HEK293 (cell line): ENCODE results near the gene SP3.
A peak's percentile ranks its signal among the peaks of the same experiment; 100 is the strongest.

Source experiments
- BCL11B ChIP-seq: fragments of 450-650 bp; formaldehyde crosslinking; IDR thresholded peaks from 2 replicates; pipeline ENCODE4 v1.5.1; 2016; ENCODE audit warnings: low read depth, missing biosample characterization, missing genetic modification characterization
- HOXD13 ChIP-seq: sonication (generic); formaldehyde crosslinking; IDR thresholded peaks from 2 replicates; pipeline ENCODE4 v1.8.0; 2022; ENCODE audit warnings: missing genetic modification reagents, borderline replicate concordance
- PRDM4 ChIP-seq: fragments of 450-650 bp; formaldehyde crosslinking; IDR thresholded peaks from 2 replicates; pipeline ENCODE4 v1.5.1; 2017; ENCODE audit warnings: missing biosample characterization, missing genetic modification characterization
- REPIN1 ChIP-seq: fragments of 450-650 bp; formaldehyde crosslinking; IDR thresholded peaks from 2 replicates; pipeline ENCODE4 v1.5.1; 2017; ENCODE audit warnings: missing biosample characterization, missing genetic modification characterization, low read depth
- ZBTB10 ChIP-seq: fragments of 450-650 bp; formaldehyde crosslinking; IDR thresholded peaks from 2 replicates; pipeline ENCODE4 v1.5.1; 2016; ENCODE audit warnings: missing biosample characterization, missing genetic modification characterization
- ZFP3 ChIP-seq: fragments of 450-650 bp; formaldehyde crosslinking; IDR thresholded peaks from 2 replicates; pipeline ENCODE4 v1.5.1; 2016; ENCODE audit warnings: low read depth, missing biosample characterization, missing genetic modification characterization
- ZNF112 ChIP-seq: fragments of 450-650 bp; formaldehyde crosslinking; IDR thresholded peaks from 2 replicates; pipeline ENCODE4 v1.5.0; 2017; ENCODE audit warnings: missing biosample characterization, missing genetic modification characterization
- ZNF24 ChIP-seq: fragments of 450-650 bp; formaldehyde crosslinking; IDR thresholded peaks from 2 replicates; pipeline ENCODE4 v1.5.1; 2016; ENCODE audit warnings: missing biosample characterization, missing genetic modification characterization
- ZNF248 ChIP-seq: fragments of 450-650 bp; formaldehyde crosslinking; IDR thresholded peaks from 2 replicates; pipeline ENCODE4 v1.5.1; 2017; ENCODE audit warnings: missing biosample characterization, missing genetic modification characterization
- ZNF302 ChIP-seq: fragments of 450-650 bp; formaldehyde crosslinking; IDR thresholded peaks from 2 replicates; pipeline ENCODE4 v1.5.1; 2016; ENCODE audit warnings: missing biosample characterization, missing genetic modification characterization, low read depth
- ZNF366 ChIP-seq: fragments of 450-650 bp; formaldehyde crosslinking; conservative IDR thresholded peaks from 2 replicates; pipeline ENCODE4 v1.5.1; 2016; ENCODE audit warnings: missing biosample characterization, missing genetic modification characterization
- ZNF398 ChIP-seq: fragments of 450-650 bp; formaldehyde crosslinking; IDR thresholded peaks from 2 replicates; pipeline ENCODE4 v1.5.1; 2017; ENCODE audit warnings: missing biosample characterization, missing genetic modification characterization
- ZNF48 ChIP-seq: fragments of 450-650 bp; formaldehyde crosslinking; IDR thresholded peaks from 2 replicates; pipeline ENCODE4 v1.5.1; 2016; ENCODE audit warnings: missing biosample characterization, missing genetic modification characterization
- ZNF544 ChIP-seq: fragments of 450-650 bp; formaldehyde crosslinking; IDR thresholded peaks from 2 replicates; pipeline ENCODE4 v1.5.0; 2017; ENCODE audit warnings: missing biosample characterization, missing genetic modification characterization
- ZNF610 ChIP-seq: fragments of 450-650 bp; formaldehyde crosslinking; IDR thresholded peaks from 2 replicates; pipeline ENCODE4 v1.5.1; 2016; ENCODE audit warnings: missing biosample characterization, missing genetic modification characterization, borderline replicate concordance
- ZNF624 ChIP-seq: fragments of 450-650 bp; formaldehyde crosslinking; IDR thresholded peaks from 2 replicates; pipeline ENCODE4 v1.5.1; 2017; ENCODE audit warnings: missing biosample characterization, missing genetic modification characterization
- ZNF747 ChIP-seq: fragments of 450-650 bp; formaldehyde crosslinking; IDR thresholded peaks from 2 replicates; pipeline ENCODE4 v1.5.1; 2016; ENCODE audit warnings: missing biosample characterization, missing genetic modification characterization
- ZNF792 ChIP-seq: fragments of 450-650 bp; formaldehyde crosslinking; IDR thresholded peaks from 2 replicates; pipeline ENCODE4 v1.5.1; 2016; ENCODE audit warnings: missing biosample characterization, missing genetic modification characterization
- ZSCAN30 ChIP-seq: fragments of 450-650 bp; IDR thresholded peaks from 2 replicates; pipeline ENCODE4 v1.5.1; 2018; ENCODE audit warnings: missing biosample characterization, mild to moderate bottlenecking, missing genetic modification characterization, moderate library complexity
- TF ChIP-seq, protein P1 (sequence below): fragments of 450-650 bp; formaldehyde crosslinking; IDR thresholded peaks from 2 replicates; pipeline ENCODE4 v1.5.1; 2016; ENCODE audit warnings: missing biosample characterization, missing genetic modification characterization
- TF ChIP-seq, protein P2 (sequence below): fragments of 450-650 bp; formaldehyde crosslinking; IDR thresholded peaks from 2 replicates; pipeline ENCODE4 v1.5.1; 2016; ENCODE audit warnings: missing biosample characterization, missing genetic modification characterization, low read depth
- TF ChIP-seq, protein P3 (sequence below): sonication (generic); formaldehyde crosslinking; IDR thresholded peaks from 2 replicates; pipeline ENCODE4 v1.8.1; 2022; ENCODE audit warnings: mild to moderate bottlenecking, moderate library complexity, missing genetic modification reagents

SP3 gene

DNA sequence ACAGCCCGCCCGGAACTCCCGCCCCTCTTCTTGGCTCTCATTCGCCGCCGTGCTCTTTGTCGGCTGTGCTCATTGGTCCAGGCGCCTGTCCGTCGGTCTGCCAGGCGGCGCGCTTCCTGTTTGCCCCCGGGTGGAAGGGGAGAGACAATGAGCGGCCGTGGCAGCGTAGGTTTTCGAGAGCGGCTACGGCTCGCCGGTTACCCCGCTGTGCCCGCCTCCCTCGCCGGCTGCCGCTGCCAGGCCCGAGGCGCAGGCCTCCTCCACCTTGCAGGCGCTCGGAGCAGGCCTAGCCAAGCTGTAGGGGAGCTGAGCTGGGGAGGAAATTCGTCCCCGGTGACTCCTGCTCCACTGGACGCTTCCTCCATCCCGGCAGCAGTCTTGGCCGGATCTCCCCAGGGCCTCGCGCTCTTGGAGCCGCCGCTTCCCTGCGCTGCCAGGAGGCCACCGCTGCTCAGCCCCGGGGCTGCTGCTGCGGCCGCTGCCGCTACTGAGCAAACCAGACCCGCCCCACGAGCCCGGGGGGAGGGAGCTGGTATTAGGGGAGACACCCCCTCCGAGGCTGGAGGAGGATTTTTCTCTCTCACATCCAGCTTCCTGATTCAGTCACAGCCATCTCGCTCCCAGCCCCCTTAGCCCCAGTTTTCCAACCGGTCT lies at the start of gene SP3 (continued):
- TF ChIP-seq ZNF398 (tag by site-specific recombination) = peak; percentile 72
- no peak for TF ChIP-seq ZNF544
- 0 out of 2 replicates have a peak, but pooled peaks have one; percentile 42 for TF ChIP-seq REPIN1 (tag by site-specific recombination)
- TF ChIP-seq HOXD13 (CRISPR knock-in tag) = peak; percentile 64; the same call in 1 of the 2 replicates
- no peak for TF ChIP-seq ZNF112 (tag by site-specific recombination)
- no peak for TF ChIP-seq BCL11B (tag by site-specific recombination)
- TF ChIP-seq ZNF624 (tag by site-specific recombination) = no peak
- peak; percentile 73 for TF ChIP-seq ZSCAN30 (tag by site-specific recombination)
- TF ChIP-seq, protein P1, sequence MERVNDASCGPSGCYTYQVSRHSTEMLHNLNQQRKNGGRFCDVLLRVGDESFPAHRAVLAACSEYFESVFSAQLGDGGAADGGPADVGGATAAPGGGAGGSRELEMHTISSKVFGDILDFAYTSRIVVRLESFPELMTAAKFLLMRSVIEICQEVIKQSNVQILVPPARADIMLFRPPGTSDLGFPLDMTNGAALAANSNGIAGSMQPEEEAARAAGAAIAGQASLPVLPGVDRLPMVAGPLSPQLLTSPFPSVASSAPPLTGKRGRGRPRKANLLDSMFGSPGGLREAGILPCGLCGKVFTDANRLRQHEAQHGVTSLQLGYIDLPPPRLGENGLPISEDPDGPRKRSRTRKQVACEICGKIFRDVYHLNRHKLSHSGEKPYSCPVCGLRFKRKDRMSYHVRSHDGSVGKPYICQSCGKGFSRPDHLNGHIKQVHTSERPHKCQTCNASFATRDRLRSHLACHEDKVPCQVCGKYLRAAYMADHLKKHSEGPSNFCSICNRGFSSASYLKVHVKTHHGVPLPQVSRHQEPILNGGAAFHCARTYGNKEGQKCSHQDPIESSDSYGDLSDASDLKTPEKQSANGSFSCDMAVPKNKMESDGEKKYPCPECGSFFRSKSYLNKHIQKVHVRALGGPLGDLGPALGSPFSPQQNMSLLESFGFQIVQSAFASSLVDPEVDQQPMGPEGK (tag by site-specific recombination) = peak; percentile 89
- peak; percentile 40; the same call in 1 of the 2 replicates for TF ChIP-seq ZNF24 (tag by site-specific recombination)
- no peak for TF ChIP-seq ZNF302 (tag by site-specific recombination)
- no peak for TF ChIP-seq ZNF48 (tag by site-specific recombination)
- no peak for TF ChIP-seq ZNF248 (tag by site-specific recombination)
- TF ChIP-seq, protein P2, sequence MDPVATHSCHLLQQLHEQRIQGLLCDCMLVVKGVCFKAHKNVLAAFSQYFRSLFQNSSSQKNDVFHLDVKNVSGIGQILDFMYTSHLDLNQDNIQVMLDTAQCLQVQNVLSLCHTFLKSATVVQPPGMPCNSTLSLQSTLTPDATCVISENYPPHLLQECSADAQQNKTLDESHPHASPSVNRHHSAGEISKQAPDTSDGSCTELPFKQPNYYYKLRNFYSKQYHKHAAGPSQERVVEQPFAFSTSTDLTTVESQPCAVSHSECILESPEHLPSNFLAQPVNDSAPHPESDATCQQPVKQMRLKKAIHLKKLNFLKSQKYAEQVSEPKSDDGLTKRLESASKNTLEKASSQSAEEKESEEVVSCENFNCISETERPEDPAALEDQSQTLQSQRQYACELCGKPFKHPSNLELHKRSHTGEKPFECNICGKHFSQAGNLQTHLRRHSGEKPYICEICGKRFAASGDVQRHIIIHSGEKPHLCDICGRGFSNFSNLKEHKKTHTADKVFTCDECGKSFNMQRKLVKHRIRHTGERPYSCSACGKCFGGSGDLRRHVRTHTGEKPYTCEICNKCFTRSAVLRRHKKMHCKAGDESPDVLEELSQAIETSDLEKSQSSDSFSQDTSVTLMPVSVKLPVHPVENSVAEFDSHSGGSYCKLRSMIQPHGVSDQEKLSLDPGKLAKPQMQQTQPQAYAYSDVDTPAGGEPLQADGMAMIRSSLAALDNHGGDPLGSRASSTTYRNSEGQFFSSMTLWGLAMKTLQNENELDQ (tag by site-specific recombination) = no peak
- TF ChIP-seq ZFP3 (tag by site-specific recombination) = no peak
- no peak for TF ChIP-seq ZNF747
- peak; percentile 99 for TF ChIP-seq ZNF610 (tag by site-specific recombination)
- TF ChIP-seq ZBTB10 (tag by site-specific recombination) = peak; percentile 23; the same call in 1 of the 2 replicates
- no peak for TF ChIP-seq ZNF366 (tag by site-specific recombination)
- no peak; the same call in 1 of the 2 replicates for TF ChIP-seq PRDM4 (tag by site-specific recombination)
- no peak for TF ChIP-seq ZNF792
- TF ChIP-seq, protein P3, sequence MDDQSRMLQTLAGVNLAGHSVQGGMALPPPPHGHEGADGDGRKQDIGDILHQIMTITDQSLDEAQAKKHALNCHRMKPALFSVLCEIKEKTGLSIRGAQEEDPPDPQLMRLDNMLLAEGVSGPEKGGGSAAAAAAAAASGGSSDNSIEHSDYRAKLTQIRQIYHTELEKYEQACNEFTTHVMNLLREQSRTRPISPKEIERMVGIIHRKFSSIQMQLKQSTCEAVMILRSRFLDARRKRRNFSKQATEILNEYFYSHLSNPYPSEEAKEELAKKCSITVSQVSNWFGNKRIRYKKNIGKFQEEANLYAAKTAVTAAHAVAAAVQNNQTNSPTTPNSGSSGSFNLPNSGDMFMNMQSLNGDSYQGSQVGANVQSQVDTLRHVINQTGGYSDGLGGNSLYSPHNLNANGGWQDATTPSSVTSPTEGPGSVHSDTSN (CRISPR knock-in tag) = peak; percentile 93
